ENCODE results near the gene PTPN23.
A peak's percentile ranks its signal among the peaks of the same experiment; 100 is the strongest.

Gene PTPN23

GRCh38 chr3:47418167-47419082 lies 37.6 kb downstream of the PTPN23 start:
- DNase-seq (ENCODE audit: low read depth, low spot score) = no peak
- H3K27ac ChIP-seq = no peak overlapping the region

- H3K27ac ChIP-seq = no peak overlapping the region
- no peak for DNase-seq (ENCODE audit: low read depth, low spot score)
Observed at GRCh38 chr3:47419083-47420043, 38.5 kb downstream of the PTPN23 start.

- no peak overlapping the region for H3K27ac ChIP-seq
- DNase-seq (ENCODE audit: low read depth, low spot score) = no peak
Observed at GRCh38 chr3:47420044-47420430, 39.2 kb downstream of the PTPN23 start.

DNA sequence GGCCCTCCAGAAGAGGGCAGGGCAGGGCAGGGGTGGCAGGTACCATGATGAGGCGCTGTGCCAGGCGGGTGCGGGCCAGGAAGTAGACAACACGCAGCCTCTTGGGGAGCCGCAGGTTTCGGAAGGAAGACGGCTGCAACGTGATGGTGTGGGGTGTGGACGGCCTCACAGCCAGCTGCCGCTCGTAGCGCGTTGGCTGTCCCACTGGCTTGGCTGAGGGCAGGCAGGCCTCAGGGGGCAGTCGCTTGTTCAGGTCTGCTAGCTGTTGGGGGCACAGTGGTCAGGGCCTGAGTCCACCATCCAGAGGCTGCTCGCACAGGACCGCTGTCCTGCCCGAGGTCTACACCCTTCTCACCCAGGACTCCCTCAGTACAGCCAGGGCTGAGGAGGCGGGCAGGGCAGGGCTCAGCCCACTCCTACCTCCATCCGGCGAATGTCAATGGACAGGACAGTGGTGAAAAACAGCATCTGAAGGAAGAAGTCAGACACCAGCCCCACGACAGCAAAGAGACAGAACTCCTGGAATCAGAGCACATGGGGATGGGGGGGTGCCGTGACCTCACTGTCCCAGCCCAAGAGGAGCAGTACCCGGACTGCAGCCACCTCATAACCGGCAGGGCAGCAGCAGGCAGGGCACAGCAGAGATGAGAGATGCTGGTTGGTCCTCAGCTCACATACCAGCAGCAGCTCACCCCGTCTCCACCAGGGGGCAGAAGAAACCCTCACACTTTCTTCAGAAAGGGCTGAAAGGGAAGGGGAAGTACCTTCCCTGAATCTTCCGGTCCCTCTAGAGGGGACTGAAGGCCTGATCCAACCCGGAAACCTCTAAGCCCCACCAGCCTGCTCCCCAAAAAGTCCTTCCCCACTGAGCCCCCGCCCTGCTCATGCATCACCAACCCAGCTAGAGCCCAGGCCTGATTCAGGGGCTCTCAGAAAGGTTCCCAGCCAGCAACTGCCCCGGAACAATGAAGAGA lies 40.0 kb downstream of the PTPN23 start:
- no peak for DNase-seq (ENCODE audit: low read depth, low spot score)
- H3K27ac ChIP-seq = peak overlapping the region; percentile 28

DNA sequence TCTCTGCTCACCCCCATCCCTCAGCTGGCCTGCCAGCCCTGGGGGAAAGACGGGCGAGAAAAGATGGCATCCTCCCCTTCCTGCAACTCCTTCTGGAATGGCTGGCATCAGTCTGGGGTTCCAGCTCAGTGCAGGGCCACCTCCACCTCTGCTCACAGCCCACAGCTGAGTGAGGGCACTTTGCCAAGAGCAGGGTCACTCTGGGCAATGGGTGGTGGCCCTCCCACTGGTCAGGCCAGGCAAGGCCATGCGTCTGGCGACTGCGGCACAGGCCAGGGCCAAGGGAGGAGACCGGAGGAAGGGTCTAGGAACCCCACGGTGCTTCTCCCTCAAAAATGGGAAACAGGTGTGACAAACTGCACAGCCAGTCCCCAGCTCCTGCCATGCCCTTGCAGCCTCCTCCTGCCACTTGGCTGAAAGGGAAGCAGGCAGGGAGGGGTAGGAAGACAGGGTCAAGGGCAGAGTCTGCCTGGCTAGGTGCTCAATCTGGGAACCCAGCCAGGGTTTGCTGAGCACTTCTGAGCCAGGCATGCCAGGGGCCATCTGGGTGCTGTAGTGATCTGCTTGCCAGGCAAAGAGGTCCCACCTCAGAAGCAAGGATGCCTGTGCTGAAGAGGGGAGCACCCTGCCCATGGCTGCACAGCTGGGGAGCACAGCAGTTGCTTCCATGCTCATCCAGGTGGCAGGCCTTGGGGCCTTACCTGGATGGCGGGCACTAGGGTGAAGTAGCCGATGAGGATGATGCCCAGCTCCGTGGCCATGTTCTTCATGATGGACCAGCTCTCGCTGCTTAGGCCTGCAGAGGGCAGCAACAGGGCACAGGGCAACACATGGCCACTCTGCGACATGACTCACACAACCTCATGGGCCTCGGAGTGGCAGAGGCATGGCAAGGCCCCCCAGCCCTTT lies 41.2 kb downstream of the PTPN23 start:
- no peak overlapping the region for H3K27ac ChIP-seq
- no peak for DNase-seq (ENCODE audit: low read depth, low spot score)

DNA sequence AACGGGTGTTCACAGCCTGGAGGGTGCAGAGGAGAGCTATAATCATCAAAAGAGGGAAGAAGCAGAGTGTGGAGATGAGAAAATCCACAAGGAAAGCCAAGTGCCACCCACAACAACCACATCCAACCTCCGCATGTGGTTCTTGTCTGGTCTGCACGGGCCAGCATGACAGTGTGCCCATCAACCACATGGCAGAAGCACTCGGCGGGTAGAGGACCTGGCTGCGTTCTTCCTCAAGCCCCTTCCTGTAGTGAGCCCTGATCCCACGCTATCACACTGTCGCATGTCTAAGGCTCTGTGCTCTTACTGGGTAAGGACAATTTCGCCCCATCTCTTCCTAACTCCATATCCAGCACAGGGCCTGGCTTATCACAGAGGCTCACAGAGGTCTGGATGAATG lies 41.9 kb downstream of the PTPN23 start:
- DNase-seq (ENCODE audit: low read depth, low spot score) = no peak
- no peak overlapping the region for H3K27ac ChIP-seq

DNA sequence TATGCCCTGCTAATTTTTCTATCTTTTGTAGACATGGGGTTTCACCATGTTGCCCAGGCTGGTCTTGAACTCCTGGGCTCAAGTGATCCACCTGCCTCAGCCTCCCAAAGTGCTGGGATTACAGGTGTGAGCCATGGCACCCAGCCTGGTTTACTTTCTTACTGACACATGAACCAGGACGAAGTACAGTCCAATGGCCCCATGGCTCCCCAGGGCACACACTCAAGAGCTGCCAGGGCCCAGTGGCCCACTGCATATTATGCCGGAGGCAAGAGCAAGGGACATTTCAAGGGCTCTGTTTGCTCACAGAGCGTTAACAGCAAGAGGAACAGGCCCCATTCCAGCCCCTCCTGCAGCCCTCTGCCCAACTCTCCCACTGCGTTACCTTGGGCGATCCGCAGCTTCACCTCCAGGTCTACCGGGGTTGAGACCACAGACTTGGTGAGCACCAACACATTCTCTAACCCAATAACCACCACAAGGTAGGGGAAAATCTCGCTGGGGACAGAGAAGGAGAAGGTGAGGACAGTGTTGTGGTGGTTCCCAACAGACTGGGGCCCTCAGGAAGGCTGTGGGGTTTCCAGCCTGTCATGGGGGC lies 42.8 kb downstream of the PTPN23 start:
- DNase-seq (ENCODE audit: low read depth, low spot score) = no peak
- no peak overlapping the region for H3K27ac ChIP-seq

DNA sequence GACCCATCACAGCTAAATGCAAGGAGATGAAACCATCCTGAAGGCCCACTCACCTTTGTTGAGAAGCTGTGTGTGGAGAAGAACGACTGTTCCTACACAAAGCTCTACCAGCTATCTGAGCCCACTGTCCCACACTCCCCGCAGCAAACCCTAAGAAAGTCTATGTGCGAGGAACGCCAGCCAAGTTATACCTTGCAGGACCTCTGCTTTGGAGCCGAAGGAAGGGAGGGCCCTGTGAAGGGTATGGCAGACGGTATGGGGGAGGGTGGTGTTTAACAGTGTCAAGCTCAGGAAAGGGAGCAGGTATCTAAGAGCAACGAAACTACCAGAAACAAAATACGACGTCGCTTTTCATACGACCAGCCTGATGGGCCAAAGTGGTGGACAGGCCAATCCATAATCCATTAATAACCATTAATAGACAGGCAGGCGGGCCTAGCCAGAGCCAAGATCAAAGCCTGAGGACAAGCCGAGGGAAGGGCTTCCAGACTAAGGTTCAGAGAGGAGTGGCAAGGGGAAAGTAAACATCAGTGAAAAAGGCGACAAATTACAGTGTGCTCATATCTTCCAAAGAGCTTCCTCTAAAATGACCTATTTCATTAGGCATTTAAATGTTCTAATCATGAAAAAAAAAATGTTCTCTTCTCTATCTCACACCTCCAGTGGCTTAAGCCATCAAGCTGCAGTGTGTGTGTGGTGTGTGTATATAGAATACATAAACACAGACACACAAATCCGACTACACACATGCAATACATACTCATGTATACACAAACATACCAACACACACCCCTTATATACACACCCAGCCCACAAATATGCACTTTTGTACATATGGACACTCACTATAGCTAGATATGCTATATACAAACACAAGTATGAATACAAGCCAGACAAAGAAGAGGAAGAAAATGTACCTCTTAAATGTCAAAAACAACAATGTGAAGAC lies 43.9 kb downstream of the PTPN23 start:
- no peak overlapping the region for H3K27ac ChIP-seq
- DNase-seq (ENCODE audit: low read depth, low spot score) = no peak

- H3K27ac ChIP-seq = no peak overlapping the region
- no peak for DNase-seq (ENCODE audit: low read depth, low spot score)
Observed at GRCh38 chr3:47425383-47425778, 44.6 kb downstream of the PTPN23 start.

DNA sequence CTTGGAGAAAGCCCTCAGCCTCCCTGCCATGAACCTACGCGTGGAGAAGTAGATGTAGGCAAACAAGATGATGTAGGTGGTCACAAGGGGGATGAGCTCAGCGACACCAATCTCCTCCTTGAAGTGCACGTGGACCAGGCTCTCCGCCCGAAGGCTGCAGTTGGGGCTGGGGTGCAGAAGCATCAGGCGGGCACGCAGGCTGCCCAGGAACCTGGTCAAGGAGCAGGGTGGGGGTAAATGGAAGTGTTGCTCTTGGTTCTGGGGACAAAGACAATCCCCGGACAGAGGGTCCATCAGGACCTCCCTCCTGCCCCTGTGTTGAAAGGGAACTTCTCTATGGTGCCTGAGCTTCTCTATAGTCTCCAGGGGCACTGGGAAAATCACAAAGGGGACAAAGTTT lies 45.1 kb downstream of the PTPN23 start:
- H3K27ac ChIP-seq = no peak overlapping the region
- DNase-seq (ENCODE audit: low read depth, low spot score) = no peak

DNA sequence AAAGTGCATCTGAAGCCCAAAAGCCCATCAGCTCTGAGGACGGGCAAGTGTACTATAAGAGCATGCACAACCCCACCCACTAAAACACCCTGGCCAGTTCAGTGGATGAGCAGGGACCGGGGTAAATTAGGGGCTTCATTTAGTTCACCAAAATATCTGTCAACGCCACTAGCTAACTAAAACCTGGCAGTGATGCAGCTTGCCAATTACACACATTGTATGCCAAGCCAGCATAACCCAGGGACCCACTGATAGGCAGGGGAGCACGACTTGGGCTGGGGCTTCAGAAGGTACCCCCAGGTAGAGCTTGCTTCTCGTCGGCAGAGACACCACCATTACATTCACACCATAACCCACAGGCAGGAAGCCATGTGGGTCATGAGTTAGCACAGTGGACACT lies 47.0 kb downstream of the PTPN23 start:
- H3K27ac ChIP-seq = no peak overlapping the region
- no peak for DNase-seq (ENCODE audit: low read depth, low spot score)

DNA sequence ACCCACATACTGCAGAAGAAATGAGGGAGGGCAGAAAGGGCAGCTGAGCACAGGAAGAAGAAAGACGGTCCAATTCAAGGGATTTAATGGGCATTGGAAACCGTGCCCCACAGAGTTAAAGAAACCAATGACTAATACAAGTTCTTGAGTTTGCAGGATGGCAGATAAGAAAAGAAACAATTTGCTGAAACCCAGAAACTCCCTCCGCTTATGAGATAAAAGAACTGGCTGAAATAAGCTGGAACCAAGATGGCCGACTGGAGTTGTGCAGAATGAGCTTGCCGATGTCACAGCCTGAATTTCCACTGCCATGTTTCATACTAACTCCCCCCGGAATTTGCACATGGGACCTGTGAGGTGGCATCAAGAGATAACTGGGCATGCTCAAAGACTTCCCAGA lies 47.8 kb downstream of the PTPN23 start:
- DNase-seq (ENCODE audit: low read depth, low spot score) = no peak
- H3K27ac ChIP-seq = no peak overlapping the region

DNA sequence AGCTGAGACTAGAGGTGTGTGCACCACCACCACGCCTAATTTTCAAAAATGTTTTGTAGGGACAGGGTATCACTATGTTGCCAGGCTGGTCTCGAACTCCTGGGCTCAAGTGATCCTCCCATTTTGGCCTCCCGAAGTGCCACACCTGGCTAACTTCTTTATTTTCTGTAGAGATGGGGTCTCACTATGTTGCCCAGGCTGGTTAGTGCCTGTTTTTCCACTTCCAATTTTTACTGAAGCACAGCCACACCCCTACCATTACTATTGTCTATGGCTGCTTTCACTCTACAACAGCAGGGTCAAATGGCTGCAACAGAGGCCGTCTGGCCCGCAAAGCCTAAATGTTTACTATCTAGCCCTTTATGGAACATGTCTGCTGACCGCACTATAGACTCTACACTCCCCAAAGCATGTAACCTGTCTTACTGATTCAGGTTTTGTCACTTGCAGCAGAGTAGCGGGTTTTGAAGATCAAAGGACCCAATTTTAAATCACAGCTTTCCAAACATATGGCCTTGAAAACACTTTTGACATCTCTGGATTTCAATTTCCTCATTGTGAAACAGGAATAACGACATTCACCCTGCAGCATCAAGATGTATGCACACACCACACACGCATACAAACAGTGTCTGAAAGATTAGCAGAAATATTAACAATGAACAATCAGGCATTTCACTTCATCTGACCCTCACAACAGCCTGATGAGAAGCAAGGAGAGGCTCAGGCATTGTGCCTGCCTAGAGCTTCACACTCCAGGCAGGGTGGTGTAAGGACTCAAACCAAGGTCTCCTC lies 48.9 kb downstream of the PTPN23 start:
- no peak overlapping the region for H3K27ac ChIP-seq
- no peak for DNase-seq (ENCODE audit: low read depth, low spot score)

GRCh38 chr3:47430606-47431005 lies 49.8 kb downstream of the PTPN23 start:
- DNase-seq (ENCODE audit: low read depth, low spot score) = no peak
- H3K27ac ChIP-seq = no peak overlapping the region

- no peak for DNase-seq (ENCODE audit: low read depth, low spot score)
- no peak overlapping the region for H3K27ac ChIP-seq
Observed at GRCh38 chr3:47431225-47431624, 50.4 kb downstream of the PTPN23 start.

DNA sequence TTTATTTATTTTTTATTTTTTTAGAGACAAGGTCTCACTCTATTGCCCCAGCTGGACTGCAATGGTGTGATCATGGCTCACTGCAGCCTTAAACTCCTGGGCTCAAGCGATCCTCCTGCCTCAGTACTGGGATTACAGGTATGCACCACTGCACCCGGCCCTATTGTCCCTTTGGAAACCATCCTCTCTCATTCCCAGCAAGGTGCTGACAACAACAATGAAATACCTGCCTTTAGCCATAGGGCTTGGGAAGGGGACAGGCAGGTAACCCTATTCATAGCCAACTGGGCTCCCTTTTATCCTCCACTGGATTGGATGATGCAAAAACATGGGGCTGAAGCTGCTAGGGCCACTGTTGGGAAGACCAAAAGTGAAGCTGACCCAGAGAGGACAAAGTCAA lies 51.9 kb downstream of the PTPN23 start:
- no peak overlapping the region for H3K27ac ChIP-seq
- no peak for DNase-seq (ENCODE audit: low read depth, low spot score)

DNA sequence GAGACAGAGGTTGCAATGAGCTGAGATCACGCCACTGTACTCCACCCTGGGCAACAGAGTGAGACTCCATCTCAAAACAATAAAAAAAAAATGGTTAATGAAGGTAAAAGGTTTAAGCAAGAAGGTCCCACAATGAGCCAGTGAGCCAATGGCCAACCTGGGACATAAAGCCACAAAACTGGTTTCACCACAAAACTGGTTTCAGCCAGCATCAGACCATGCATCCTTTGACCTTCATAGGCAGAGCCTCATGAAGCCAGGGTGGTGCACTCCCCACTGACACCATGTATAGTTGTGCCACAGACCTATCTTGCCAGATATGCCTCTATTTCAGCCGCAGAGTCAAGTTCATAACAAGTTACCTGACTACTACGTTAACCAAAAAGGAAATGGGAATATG lies 53.0 kb downstream of the PTPN23 start:
- H3K27ac ChIP-seq = no peak overlapping the region
- no peak for DNase-seq (ENCODE audit: low read depth, low spot score)
